SKM-1 treated with dmso at 0.1 percent for 144 hours (cell line): Measurements from ENCODE around the gene UBE2E3.
A peak's percentile ranks its signal among the peaks of the same experiment; 100 is the strongest.

Experiments
- DNase-seq: peaks from one replicate; lab custom pipeline; 2025; ENCODE audit not compliant: unreplicated experiment; lab: John Stamatoyannopoulos, UW

Gene UBE2E3

DNA sequence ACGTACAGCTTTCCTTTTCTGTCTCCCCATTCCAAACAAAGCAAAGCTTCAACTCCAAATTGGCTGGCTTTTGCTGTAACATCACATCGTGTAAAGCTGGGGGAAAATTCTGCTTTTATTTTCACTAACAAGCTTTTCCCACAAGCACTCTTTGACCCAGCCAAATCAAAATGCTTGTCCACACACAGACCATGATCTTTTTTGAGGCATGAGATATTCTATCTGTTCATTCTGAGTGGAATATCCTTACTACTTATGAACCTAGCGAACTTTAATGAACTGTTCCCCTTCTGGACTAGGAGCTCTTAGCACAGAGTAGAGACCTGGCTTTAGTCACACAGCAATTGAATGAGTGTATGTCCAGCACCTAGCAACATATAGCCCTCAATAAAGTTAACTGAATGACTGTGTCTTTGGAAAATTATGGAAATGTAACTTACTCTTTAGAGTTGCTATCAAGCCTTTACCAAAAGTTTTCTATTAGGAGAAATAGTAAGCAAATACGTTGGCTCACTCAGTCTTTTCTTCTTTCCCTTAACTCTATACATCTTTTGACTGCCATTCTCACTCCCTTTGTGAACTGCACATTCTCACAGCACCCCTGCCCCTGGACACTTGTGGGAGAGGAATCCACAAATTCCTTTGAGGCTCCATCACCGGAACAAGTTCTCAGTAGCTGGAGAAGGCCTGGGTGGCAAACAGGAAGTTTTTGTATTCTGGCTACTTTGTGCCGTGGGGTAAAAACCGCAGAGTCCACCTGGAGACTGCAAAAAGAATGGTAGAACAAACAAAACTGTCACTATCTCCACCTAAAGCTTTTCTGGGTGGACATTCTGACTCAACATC, 1.3 kb upstream of the UBE2E3 start:
- no peak for DNase-seq

DNA sequence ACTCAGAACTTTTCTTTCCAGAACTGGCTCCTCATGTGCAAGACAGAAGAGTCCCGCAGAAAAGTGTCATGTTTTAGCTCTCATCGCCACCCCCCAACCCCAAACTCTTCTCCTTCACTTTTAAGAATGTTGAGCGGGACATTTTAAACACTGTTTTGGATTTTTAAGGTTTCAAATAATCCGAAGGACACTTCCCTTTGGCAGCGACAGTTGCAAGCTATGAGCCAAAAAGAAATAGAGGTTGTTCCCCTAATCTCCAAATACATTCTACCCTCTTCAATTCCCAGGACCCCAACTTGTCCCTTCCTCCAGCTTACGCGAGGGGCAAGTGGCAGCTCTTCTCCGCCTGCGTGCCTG, 678 bp upstream of the UBE2E3 start:
- DNase-seq, result no peak

DNA sequence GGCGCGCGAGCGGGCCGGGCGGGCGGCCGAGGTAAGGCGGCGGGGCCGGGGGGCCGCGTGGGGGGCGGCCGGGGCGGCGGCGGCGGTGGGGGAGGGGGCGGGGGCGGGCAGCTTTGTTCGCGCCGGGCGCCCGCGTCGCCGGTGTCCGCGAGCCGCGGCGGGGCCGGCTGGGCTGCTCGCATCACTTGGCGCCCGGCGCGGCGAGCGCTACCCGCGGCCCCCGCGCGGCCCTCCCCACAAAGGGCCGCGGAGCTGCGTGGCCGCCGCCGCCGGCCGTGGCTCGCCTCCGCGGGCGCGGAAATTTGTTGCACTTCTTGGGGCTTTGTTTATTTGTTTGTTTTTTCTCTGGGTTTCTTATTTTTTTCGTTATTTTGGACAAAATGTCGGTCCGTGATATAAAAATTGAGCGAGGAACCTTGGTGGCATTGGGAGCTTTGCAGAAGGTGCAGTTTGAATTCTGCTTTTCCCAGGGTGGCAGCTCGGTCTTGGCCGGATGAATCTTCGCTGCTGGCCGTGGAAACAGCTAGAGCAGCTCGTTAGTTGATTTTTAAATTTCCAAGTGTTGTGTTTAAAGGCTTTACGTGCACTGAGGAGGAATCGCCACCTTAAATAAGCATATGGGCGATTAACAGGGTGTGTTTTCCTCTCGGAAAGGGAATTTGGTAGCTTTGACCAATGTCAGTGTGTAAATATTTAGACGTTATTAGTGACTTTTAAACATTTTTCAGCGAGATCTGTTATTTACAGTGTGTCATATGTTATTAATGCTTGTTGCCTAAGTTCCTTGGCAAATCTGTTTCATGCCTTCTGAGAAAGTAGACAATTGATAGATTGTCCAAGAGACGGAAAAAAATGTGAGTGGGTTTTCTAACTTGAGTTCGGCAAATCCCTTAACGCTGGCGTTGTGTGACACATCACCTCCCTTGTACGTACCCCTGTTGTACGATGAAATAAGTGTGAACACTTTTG, 822 bp downstream of the UBE2E3 start:
- DNase-seq, result peak; percentile 18

DNA sequence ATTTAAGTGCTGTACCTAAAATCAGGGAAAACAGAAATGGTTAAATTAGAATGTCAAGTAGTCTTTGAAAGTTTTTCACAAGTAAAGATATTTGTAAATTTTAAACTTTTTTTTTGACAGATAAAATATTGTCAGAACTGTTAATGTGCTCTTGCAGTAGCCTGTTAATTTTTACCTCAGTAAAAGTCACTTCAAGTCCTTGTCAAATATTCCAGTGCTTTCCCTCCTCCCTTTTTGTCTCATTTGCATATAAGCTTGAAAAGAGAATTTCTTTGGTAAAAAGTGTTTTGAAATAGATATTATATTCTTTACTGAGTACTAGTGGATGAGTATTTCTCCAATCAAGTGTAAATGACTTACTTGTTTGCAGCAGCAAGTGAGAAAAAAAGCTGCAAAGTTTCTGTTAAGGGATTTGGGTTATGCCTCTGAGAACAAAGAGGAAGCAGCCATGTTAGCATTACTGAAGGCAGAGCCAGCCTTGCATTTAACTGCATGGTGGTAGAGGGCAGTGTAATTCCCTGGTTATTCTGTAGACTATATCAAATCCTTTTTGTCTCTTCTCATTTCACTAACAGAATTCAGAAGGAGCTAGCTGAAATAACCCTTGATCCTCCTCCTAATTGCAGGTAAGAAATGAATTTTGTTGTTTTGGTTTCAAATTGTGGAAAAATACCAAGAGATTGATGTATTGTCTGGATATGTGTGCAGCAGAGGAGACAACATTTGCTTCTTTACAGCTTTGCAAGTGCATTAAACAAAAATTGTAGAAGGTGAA, 3.2 kb downstream of the UBE2E3 start:
- DNase-seq, result peak; percentile 64

DNA sequence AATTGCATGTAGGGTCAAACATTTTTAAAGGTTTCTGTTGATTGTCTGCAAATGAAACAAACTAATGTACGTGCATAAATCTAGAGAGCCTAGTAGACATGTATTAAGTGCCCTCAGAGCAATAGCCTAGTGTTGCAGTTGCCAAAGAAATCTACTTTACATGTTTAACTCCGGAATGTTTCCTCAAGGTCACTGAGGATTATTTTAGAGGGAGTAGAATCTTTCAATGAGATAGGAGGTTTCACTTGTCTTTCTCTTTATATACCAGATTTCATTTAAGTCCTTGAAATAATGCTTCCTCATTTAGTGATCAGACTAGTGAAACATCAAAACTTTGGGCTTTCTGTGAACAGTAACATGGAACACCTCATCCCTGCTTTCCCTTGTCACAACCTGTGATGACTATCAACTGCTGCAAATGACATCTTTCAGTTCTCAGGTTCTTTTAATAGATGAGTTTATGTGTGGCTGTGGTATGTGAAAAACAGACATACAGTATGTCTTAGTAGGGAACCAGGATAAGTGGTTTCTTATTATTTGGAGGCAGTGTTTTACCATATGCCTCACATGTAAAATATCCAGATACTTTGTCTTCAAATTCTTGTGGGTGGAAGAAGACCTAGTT, 5.5 kb downstream of the UBE2E3 start:
- no peak for DNase-seq

DNA sequence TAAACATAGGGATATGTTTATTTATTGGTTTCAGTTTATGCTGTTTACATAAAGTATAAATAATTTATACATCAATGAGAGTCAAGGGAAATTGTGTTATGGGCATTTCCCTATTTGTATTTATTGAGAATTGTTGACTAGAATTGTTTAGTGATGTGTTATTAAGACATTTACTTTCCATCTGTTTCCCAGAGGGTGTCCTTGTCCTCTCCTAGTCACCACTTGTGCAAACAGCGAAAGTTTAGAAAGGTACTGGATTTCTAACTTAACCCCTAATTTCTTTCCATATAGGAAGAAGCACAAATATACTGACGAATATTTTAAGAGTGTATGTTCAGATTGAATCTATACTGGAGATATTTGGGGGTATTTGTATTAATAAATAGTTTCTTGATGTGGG, 6.7 kb downstream of the UBE2E3 start:
- no peak for DNase-seq

DNA sequence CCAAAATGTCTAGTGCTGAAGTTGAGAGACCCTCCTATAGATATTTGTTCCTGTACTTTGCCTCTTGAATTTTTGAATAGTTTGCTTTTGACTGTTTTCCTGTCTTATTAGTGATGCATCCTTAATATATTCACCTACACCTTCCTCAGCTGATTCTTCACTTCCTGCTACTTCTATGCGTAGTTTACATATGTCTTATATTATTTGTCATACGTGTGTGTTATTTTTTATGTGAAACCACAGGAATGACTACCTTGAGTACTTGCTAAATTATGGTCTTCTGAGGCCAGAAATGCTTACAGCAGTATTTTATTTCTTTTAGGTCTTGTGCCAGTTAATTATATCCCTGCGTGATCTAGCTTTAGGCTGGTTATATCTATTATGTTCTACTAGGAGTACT, 9.9 kb downstream of the UBE2E3 start:
- DNase-seq, result no peak

GRCh38 chr2:180990794-180991193, 10.4 kb downstream of the UBE2E3 start:
- no peak for DNase-seq

- no peak for DNase-seq
These were observed 11.0 kb downstream of the UBE2E3 start for GRCh38 chr2:180991361-180991760.

DNA sequence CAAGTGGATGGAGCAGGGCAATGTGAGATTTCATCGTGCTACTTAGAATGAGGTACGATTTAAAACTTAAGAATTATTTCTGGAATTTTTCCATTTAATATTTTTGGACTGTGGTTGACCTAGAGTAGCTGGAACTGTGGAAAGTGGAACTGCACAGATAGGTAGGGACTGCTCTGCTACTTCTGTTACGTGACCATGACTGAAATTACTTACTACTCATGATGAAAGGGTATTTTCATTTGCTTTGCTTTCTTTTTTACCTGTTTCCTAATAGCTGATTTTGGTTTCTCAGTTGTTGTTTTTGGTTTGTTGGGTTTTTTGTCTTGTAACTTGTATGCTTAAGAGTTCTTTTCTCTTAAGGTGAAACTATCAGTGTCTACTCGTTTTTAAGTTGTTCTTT, 11.4 kb downstream of the UBE2E3 start:
- no peak for DNase-seq

DNA sequence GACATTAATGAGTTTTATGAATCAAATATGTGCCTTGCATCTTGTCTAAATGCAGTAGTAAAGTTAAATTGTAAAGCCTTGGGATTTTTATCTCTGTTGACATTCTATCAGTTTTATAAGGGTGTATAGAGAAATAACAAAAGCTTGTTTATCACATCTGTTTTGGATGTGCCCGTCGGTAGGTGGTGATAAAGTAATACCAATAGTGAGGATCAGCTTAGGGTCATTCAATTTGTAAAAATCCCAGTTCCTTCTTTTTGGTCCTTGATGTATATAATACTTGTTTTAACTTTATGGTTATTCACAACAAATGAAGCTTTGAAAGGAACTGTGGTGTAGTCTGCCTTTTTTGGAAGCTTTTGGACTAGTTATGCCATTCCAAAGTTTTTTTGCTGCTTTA, 12.6 kb downstream of the UBE2E3 start:
- DNase-seq, result no peak

DNA sequence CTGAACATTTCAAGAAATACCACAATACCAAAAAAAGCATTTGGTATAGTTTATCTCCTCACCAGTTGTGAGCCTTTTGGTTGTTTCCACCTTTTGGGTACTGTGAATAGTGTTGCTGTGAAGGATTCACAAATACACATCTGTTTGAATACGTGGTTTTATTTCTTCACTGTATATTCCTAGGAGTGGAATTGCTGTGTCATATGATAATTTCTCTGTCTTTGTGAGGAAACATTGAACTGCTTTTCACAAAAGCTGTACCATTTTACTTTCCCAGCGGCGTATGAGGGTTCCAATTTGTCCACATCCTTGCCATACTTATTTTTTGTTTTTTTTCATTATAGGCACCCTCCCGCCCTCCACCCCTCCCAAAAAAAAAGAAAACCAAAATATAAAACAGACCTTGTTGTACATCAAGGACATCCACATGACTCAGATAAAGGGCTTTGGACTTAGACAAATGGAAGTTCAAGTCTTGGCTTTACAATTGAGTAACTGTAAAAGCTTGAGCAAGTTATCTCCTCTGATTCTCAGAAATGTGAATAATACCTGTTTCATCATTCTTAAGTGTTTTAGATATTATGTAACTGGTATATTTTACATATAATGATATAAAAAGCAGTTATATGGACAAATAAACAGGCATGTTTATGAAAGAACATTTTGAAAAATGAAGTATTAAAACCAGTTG, 19.0 kb downstream of the UBE2E3 start:
- no peak for DNase-seq

DNA sequence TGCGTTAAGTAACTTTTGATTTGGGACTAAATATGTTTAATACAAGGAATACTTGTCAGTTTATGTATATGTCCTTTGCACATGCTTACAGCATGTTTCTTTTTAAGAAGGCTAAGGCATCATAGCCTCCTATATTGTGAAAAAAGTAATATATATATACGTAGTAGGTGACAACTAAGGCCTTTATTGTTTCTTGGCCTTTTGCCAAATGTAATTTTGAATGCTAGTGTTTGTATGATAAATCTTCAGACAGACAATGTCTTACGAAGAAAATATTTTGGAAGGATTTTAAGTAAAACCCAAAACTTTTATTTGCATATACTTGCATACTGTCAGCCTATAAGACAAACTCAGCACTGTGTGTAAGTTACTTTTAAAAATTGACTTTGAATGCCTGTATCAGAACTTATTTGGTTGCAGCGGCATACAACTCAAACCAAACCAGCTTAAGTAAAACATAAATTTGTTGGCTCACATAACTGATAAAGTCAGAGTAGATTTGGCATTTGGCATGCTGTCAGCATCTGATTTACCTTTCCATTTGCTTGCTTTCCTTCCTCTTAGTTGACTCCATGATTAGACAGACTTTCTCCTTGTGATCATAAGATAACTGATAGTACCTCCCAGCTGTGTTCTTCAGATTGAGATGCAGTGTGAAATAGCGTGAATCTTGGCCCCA, 24.4 kb downstream of the UBE2E3 start:
- DNase-seq, result no peak

DNA sequence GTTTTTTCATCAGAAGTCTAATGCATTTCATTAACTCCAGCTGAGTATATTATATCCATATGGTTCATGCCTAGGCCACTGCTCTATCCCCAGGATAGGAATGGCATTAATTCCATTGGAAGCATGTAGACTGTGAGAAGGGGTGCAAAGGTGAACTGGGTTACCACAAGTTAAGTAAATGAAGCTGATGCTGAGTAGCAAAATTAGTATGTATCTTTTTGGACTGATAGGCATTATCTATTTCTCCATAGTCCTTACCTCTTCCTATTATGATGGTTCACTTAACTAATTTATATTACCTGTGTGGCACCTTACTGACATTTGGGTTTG, 24.9 kb downstream of the UBE2E3 start:
- DNase-seq, result no peak

- no peak for DNase-seq
These were observed 25.4 kb downstream of the UBE2E3 start for GRCh38 chr2:181005809-181006208.

GRCh38 chr2:181007086-181007837, 26.9 kb downstream of the UBE2E3 start:
- DNase-seq, result no peak

DNA sequence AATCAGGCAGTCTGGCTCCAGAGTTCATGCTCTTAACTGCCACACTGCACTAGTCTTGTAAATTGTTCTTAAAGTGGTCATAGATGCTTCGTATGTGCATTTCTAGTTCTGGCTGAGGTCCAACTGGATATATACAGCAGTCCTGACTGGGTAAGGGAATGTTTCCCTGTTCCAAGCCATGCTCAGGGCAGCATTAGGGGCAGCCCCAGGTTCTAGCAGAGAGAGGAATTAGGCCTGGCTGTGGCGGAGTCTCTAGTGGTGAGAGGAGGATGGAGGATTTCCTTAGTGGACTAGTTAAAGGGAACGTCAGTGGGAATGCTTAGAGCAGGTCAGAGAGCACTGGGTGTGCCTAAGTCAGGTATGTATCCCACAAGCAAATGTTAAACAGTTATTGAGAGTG, 28.0 kb downstream of the UBE2E3 start:
- no peak for DNase-seq

DNA sequence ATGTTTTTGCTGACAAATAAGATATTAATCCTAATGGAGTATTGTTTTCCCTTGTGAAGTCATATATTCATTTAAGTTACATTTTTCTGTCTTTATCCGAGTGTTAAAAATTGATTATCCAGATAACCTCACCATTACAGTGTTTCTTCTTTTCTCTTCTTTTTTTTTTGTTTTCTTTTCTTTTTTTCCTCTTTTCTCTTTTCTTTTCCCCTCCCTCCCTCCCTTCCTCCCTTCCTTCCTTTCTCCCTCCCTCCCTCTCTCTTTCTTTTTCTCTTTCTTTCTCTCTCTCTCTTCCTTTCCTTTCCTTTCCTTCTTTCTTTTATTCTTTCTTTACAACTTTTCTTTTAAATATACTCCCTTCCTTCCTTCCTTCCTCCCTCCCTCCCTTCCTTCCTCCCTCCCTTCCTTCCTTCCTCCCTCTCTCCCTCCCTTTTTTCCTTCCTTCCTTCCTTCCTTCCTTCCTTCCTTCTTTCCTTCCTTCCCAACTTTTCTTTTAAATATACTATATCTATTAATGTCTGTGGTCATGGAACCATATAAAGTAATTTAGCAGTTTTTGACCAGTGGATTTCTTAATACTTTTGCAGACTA, 40.9 kb downstream of the UBE2E3 start:
- DNase-seq, result no peak

DNA sequence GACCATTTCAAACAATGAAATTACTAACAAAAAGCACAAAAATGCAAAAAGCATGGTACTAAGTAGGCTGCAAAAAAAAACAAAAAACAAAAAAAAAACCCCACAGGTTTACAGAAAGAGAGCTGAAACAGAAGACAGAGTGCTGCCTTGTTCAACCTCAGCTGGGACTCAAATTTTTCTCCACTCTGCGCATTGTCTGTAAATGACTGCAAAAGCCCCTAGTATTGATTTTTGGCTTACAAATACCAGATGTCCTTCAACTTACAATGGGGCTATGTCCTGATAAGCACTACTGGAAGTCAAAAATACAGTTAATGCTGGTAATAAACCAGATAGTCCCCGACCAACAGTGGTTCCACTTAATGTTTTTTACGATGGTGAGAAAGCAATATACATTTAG, 42.2 kb downstream of the UBE2E3 start:
- DNase-seq, result no peak
